Activated T-cell treated with anti-CD3 and anti-CD28 coated beads, Interleukin-2, amount 50 U/mL, for 72 hours (primary cell): ENCODE results near the gene REG1B. TPM values are rescaled to one million over a fixed set of nuclear protein-coding genes. Genes with fewer than 3 reads are reported as not detected.
"Not testable (repeated sequence)": the region's sequence is repeated elsewhere in the genome, so short reads cannot be mapped to it uniquely, and the experiment has no call there.

Source experiments
- ATAC-seq, 2 donors: fragments of 150-1000 bp; cut with Tn5 transposase; replicated peaks in 1 of 2; 2 replicates each; pipeline ENCODE4 v1.10.0; 2021; ENCODE audit warnings: moderate library complexity in 2 of 2, mild to moderate bottlenecking in 1 of 2
- DNase-seq, 2 donors: peaks; one replicate each; pipeline ENCODE4 v3.0.0; 2021 to 2022; ENCODE audit warnings: mixed read lengths in 1 of 2
- H3K27ac Mint-ChIP-seq: one replicate; pipeline ENCODE4 v1.8.0; 2022; ENCODE audit warnings: mild to moderate bottlenecking, moderate library complexity, mixed read lengths
- H3K27me3 Mint-ChIP-seq: one replicate; pipeline ENCODE4 v1.8.0; 2022; ENCODE audit warnings: low read depth, mixed read lengths
- H3K36me3 Mint-ChIP-seq, 2 donors: one replicate each; pipeline ENCODE4 v1.8.0; 2022; ENCODE audit warnings: mixed read lengths in 2 of 2, mild to moderate bottlenecking in 1 of 2; ENCODE audit not compliant: insufficient read depth in 2 of 2
- H3K4me1 Mint-ChIP-seq: one replicate; pipeline ENCODE4 v1.8.0; 2022; ENCODE audit warnings: low read depth, mixed read lengths
- H3K4me3 Mint-ChIP-seq, 2 donors: one replicate each; pipeline ENCODE4 v1.8.0; 2022; ENCODE audit warnings: mild to moderate bottlenecking in 2 of 2, mixed read lengths in 2 of 2, moderate library complexity in 2 of 2
- H3K9me3 Mint-ChIP-seq, 2 donors: one replicate each; pipeline ENCODE4 v1.8.0; 2022; ENCODE audit warnings: mixed read lengths in 2 of 2
- total RNA-seq, 2 donors: library from RNA; stranded (reverse); gene quantifications; one replicate each; pipeline ENCODE4 v1.2.3, GENCODE V29; 2022

Gene REG1B
- total RNA-seq, 2 donors from 2014 or later, result not detected

GRCh38 chr2:79065201-79065600, 22.6 kb downstream of the REG1B start:
- no peak for ATAC-seq
- no peaks in the 10 kb centered on the region for H3K27me3 Mint-ChIP-seq
- H3K27ac Mint-ChIP-seq, result no peak overlapping the region
- no peak for DNase-seq
- no peaks in the 10 kb centered on the region for H3K4me1 Mint-ChIP-seq
- H3K4me3 Mint-ChIP-seq, result no peak overlapping the region
- peaks cover 9 to 13% of the 10 kb centered on the region in 2 donors for H3K9me3 Mint-ChIP-seq
- peaks cover 0 to 2% of the 10 kb centered on the region in 2 donors for H3K36me3 Mint-ChIP-seq

DNA sequence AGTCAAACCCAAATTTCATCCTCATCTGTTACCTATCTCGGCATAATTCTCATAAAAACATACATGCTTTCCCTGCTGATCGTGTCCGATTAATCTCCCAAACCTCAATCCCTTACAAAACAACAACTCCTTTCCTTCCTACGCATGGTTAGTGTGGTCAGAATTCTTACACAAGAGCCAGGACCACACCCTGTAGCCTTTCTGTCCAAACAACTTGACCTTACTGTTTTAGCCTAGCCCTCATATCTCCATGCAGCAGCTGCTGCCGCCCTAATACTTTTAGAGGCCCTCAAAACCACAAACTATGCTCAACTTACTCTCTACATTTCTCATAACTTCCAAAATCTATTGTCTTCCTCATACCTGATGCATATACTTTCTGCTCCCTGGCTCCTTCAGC, 33.0 kb downstream of the REG1B start:
- H3K27me3 Mint-ChIP-seq, DNase-seq, H3K27ac Mint-ChIP-seq, ATAC-seq, H3K4me3 Mint-ChIP-seq, H3K36me3 Mint-ChIP-seq, H3K4me1 Mint-ChIP-seq: not testable (repeated sequence)
- H3K9me3 Mint-ChIP-seq, result peaks cover 10 to 15% of the 10 kb centered on the region in 2 donors

DNA sequence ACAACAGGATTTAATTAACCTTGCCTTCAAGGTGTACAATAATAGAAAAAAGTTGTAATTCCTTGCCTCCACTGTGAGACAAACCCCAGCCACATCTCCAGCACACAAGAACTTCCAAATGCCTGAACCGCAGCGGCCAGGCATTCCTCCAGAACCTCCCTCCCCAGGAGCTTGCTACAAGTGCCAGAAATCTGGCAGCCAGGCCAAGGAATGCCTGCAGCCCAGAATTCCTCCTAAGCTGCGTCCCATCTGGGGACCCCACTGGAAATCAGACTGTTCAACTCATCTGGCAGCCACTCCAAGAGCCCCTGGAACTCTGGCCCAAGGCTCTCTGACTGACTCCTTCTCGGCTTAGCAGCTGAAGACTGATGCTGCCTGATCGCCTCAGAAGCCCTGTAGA, 34.3 kb downstream of the REG1B start:
- H3K27me3 Mint-ChIP-seq, H3K27ac Mint-ChIP-seq, H3K36me3 Mint-ChIP-seq, H3K4me3 Mint-ChIP-seq, ATAC-seq, H3K4me1 Mint-ChIP-seq, DNase-seq: not testable (repeated sequence)
- peaks cover 13 to 17% of the 10 kb centered on the region in 2 donors for H3K9me3 Mint-ChIP-seq

- H3K4me1 Mint-ChIP-seq, result no peaks in the 10 kb centered on the region
- DNase-seq, result no peak
- no peak for ATAC-seq
- H3K27me3 Mint-ChIP-seq, result no peaks in the 10 kb centered on the region
- no peak overlapping the region for H3K27ac Mint-ChIP-seq
- H3K36me3 Mint-ChIP-seq, result no peaks in the 10 kb centered on the region
- no peak overlapping the region for H3K4me3 Mint-ChIP-seq
- H3K9me3 Mint-ChIP-seq, result peaks cover 0 to 2% of the 10 kb centered on the region in 2 donors
Observed at GRCh38 chr2:79041032-79041448, 46.8 kb downstream of the REG1B start.

DNA sequence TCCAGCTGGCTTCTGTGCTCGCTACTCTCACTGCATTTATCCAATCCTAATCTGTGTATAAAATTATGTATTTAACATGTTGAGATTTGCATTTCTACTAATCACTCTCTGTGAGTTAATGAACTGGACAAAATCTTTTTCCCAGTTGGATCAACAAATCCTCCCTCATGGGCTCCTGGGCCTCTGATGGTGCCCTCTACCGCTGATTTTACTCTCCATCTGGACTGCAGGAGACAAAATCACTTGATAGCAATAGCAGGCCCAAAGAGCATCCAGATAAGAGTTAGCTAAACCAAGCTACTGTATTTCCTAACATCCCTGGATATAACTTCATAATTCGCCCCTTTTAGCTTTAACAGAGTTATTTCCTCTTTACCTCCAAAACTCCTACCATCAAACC, 47.8 kb downstream of the REG1B start:
- Mint-ChIP-seq H3K27ac (no peak overlapping the region), H3K9me3 (peaks cover 0 to 2% of the 10 kb centered on the region in 2 donors), H3K27me3 (no peaks in the 10 kb centered on the region), H3K36me3 (no peaks in the 10 kb centered on the region), H3K4me3 (no peak overlapping the region), H3K4me1 (no peaks in the 10 kb centered on the region)
- DNase-seq, result no peak
- no peak for ATAC-seq

Other genes with a start within 250 kb of the REG1B start
- not detected for gene REG3G, start 62.3 kb downstream of the REG1B start, total RNA-seq
- gene REG1A, start 32.5 kb upstream of the REG1B start, total RNA-seq, result not detected
- not detected for gene REG3A, start 71.8 kb upstream of the REG1B start, total RNA-seq